MM.1S (cell line): ENCODE measurements around the gene TET1.

Source experiments
- DNase-seq: peaks from one replicate; pipeline ENCODE4 v3.0.0-alpha.2; 2015
- H2AFZ ChIP-seq: fragments of 300-600 bp; sonication (generic); 2 replicates; pipeline ENCODE4 v1.6.0; 2016; ENCODE audit warnings: antibody characterized with exemption, low read length
- H3F3A ChIP-seq: fragments of 300-600 bp; sonication (generic); 2 replicates; pipeline ENCODE4 v1.6.1; 2016; ENCODE audit warnings: mild to moderate bottlenecking, antibody characterized with exemption, low read length, moderate library complexity, mixed read lengths; ENCODE audit not compliant: insufficient read depth
- H3K27ac ChIP-seq: fragments of 300-600 bp; sonication (generic); 2 replicates; pipeline ENCODE4 v1.5.1; 2016; ENCODE audit warnings: mild to moderate bottlenecking, low read length
- H3K27me3 ChIP-seq: fragments of 300-600 bp; sonication (generic); replicated peaks from 2 replicates; pipeline ENCODE4 v1.6.0; 2016; ENCODE audit warnings: low read length; ENCODE audit not compliant: insufficient read depth
- H3K36me3 ChIP-seq: fragments of 300-600 bp; sonication (generic); replicated peaks from 2 replicates; pipeline ENCODE4 v1.6.1; 2016; ENCODE audit warnings: mild to moderate bottlenecking, low read length, mixed read lengths; ENCODE audit not compliant: insufficient read depth
- H3K4me1 ChIP-seq: fragments of 300-600 bp; sonication (generic); 2 replicates; pipeline ENCODE4 v1.6.1; 2016; ENCODE audit warnings: low read length, mixed read lengths
- H3K4me2 ChIP-seq: fragments of 300-600 bp; sonication (generic); 2 replicates; pipeline ENCODE4 v1.6.0; 2016; ENCODE audit warnings: low read depth, low read length
- H3K4me3 ChIP-seq: fragments of 300-600 bp; sonication (generic); 2 replicates; pipeline ENCODE4 v1.5.1; 2016; ENCODE audit warnings: low read length, mixed read lengths
- H3K79me2 ChIP-seq: fragments of 300-600 bp; sonication (generic); 2 replicates; pipeline ENCODE4 v1.6.1; 2016; ENCODE audit warnings: mixed run types, low read length, mixed read lengths
- H3K9ac ChIP-seq: fragments of 300-600 bp; sonication (generic); 2 replicates; pipeline ENCODE4 v1.6.1; 2016; ENCODE audit warnings: low read length, mixed read lengths
- H3K9me2 ChIP-seq: fragments of 300-600 bp; sonication (generic); replicated peaks from 2 replicates; pipeline ENCODE4 v1.6.1; 2016; ENCODE audit warnings: mild to moderate bottlenecking, low read length, mixed read lengths; ENCODE audit not compliant: insufficient read depth
- H3K9me3 ChIP-seq: fragments of 300-600 bp; sonication (generic); replicated peaks from 2 replicates; pipeline ENCODE4 v1.6.1; 2016; ENCODE audit warnings: mild to moderate bottlenecking, low read length, mixed read lengths; ENCODE audit not compliant: insufficient read depth
- H4K20me1 ChIP-seq: fragments of 300-600 bp; sonication (generic); 2 replicates; pipeline ENCODE4 v1.6.1; 2016; ENCODE audit warnings: mild to moderate bottlenecking, low read length, moderate library complexity, mixed read lengths; ENCODE audit not compliant: insufficient read depth
- EZH2 ChIP-seq: fragments of 300-600 bp; sonication (generic); optimal IDR thresholded peaks from 2 replicates; pipeline ENCODE3; 2017; ENCODE audit warnings: low read depth, mild to moderate bottlenecking, antibody characterized with exemption, low read length, mixed read lengths
- EZH2phosphoT487 ChIP-seq: fragments of 300-600 bp; sonication (generic); IDR thresholded peaks from 2 replicates; pipeline ENCODE4 v1.6.1; 2018; ENCODE audit warnings: antibody characterized with exemption, low read length
- TF ChIP-seq, protein P1 (sequence below): fragments of 300-600 bp; sonication (generic); IDR thresholded peaks from 2 replicates; pipeline ENCODE4 v1.5.1; 2016; ENCODE audit warnings: antibody characterized with exemption, low read length, mixed read lengths

The TET1 gene

GRCh38 chr10:68742397-68742796 lies 182.3 kb downstream of the TET1 start:
- Histone ChIP-seq H3K4me2 (no peak overlapping the region), H3K9me2 (no peaks in the 10 kb centered on the region), H2AFZ (no peak overlapping the region), H3K9me3 (no peaks in the 10 kb centered on the region), H3F3A (peaks cover 3% of the 10 kb centered on the region; the same call in 1 of the 2 replicates), H3K27ac (no peak overlapping the region), H3K4me1 (no peaks in the 10 kb centered on the region), H3K27me3 (no peaks in the 10 kb centered on the region), H3K79me2 (0 out of 2 replicates have a peak, but pooled peaks cover 4% of the 10 kb centered on the region), H3K4me3 (no peak overlapping the region), H4K20me1 (no peaks in the 10 kb centered on the region), H3K9ac (no peak overlapping the region), H3K36me3 (peaks cover 11% of the 10 kb centered on the region)
- no peak for DNase-seq
- TF ChIP-seq EZH2: no peak
- TF ChIP-seq, protein P1, sequence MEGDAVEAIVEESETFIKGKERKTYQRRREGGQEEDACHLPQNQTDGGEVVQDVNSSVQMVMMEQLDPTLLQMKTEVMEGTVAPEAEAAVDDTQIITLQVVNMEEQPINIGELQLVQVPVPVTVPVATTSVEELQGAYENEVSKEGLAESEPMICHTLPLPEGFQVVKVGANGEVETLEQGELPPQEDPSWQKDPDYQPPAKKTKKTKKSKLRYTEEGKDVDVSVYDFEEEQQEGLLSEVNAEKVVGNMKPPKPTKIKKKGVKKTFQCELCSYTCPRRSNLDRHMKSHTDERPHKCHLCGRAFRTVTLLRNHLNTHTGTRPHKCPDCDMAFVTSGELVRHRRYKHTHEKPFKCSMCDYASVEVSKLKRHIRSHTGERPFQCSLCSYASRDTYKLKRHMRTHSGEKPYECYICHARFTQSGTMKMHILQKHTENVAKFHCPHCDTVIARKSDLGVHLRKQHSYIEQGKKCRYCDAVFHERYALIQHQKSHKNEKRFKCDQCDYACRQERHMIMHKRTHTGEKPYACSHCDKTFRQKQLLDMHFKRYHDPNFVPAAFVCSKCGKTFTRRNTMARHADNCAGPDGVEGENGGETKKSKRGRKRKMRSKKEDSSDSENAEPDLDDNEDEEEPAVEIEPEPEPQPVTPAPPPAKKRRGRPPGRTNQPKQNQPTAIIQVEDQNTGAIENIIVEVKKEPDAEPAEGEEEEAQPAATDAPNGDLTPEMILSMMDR: no peak
- no peak for TF ChIP-seq EZH2phosphoT487
